Thyroid gland (tissue), 4 donors: Measurements from ENCODE around the gene CPVL. TPM values are rescaled to one million over a fixed set of nuclear protein-coding genes. Genes with fewer than 3 reads are reported as not detected.

Experiments used
- DNase-seq, 2 donors: peaks; one replicate each; pipeline ENCODE4 v3.0.0-alpha.2; 2019
- H3K27ac ChIP-seq, 3 donors: fragments of 200-600 bp; sonication (generic); 1 replicate in 2 of 3; 2 replicates in 1 of 3; pipeline ENCODE4 v1.5.1; 2016 to 2019; ENCODE audit warnings: mild to moderate bottlenecking in 1 of 3, moderate library complexity in 1 of 3
- H3K27me3 ChIP-seq: fragments of 200-600 bp; sonication (generic); one replicate; pipeline ENCODE4 v1.5.1; 2019
- H3K36me3 ChIP-seq, 2 donors: fragments of 200-600 bp; sonication (generic); one replicate each; pipeline ENCODE4 v1.5.1; 2016 to 2019
- H3K4me1 ChIP-seq, 2 donors: fragments of 200-600 bp; sonication (generic); one replicate each; pipeline ENCODE4 v1.5.1; 2017 to 2019
- H3K4me3 ChIP-seq, 3 donors: fragments of 200-600 bp; sonication (generic); replicated peaks in 1 of 3; 1 replicate in 2 of 3; 2 replicates in 1 of 3; pipeline ENCODE4 v1.5.1; 2016; ENCODE audit warnings: mild to moderate bottlenecking in 1 of 3
- H3K9me3 ChIP-seq: fragments of 200-600 bp; sonication (generic); one replicate; pipeline ENCODE4 v1.5.1; 2017
- POLR2A ChIP-seq, 2 donors: fragments of 450-650 bp; IDR thresholded peaks; one replicate each; pipeline ENCODE4 v1.6.1; 2017; ENCODE audit warnings: antibody characterized with exemption in 2 of 2, mild to moderate bottlenecking in 2 of 2, moderate library complexity in 1 of 2
- WGBS, 2 donors: methylation state at CpG; one replicate each; pipeline ENCODE4 v1.1.5; 2017; 5-methylcytosine and 5-hydroxymethylcytosine counted together
- intact Hi-C: fragments of 100-400 bp; cut with DNase I; formaldehyde crosslinking; loops from one replicate; pipeline ENCODE4 v1.15.1; 2023
- total RNA-seq, 4 donors: library from RNA; depleted of rRNA; stranded (reverse); fragments of >200 nt; gene quantifications; one replicate each; pipeline ENCODE4 v1.2.3, GENCODE V29; 2016
- TF ChIP-seq, protein P1 (sequence below), 6 experiments: fragments of 200-600 bp in 3 of 6; fragments of 450-650 bp in 3 of 6; sonication (generic) in 3 of 6; IDR thresholded peaks; one replicate each; pipeline ENCODE4 v1.5.1; 2016 to 2019; ENCODE audit warnings: antibody characterized with exemption in 6 of 6, mild to moderate bottlenecking in 2 of 6, inconsistent platforms in 1 of 6, moderate library complexity in 1 of 6

Gene CPVL
- total RNA-seq, 4 donors from 2014 or later: 79.8 to 182 (median 111) TPM

DNA sequence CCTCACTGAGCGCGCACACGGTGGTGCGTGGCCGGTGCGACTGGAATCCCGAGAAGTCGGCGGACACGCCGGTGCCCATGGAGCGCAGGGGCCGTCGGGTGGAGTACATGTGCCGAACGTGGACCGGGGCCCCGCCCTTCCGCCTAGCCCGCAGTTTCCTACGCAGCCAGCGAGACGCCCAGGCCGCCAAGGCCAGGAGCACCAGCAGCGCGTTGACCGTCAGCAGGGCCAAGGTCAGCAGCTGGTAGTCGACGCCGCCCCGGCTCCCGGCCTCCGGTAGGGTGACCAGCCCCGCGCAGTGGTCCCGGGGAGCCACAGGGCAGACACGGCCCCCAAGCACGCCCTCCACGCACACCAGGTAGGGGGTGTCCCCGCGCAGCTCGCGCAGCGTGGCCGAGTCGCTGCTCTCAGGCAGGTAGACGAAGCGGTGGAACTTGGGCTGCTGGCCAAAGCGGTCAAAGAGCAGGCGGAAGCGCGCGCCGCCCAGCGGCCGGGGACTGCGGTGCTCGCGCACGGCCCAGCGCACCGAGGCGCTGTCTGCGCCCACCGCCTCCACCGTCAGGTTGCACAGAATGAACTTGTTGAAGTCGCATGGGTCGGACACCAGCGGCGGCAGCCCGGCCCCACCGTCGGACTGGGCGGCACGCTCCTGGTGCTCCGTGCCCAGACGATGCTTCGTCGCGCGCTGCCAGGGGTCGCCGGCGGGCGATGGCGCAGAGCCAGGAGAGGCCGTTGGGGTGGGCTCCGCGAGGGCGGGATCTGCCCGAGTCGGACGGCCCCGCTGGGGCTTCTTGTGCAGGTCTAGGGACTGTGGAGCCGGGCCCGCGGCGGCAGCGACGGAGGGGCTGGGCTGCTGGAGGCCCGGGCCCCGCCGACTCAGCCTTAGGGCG lies 190.4 kb downstream of the CPVL start:
- DNase-seq: peak; percentile 92 to 94
- TF ChIP-seq POLR2A (IDR thresholded peaks at IDR 0.05): no peak
- TF ChIP-seq, protein P1, sequence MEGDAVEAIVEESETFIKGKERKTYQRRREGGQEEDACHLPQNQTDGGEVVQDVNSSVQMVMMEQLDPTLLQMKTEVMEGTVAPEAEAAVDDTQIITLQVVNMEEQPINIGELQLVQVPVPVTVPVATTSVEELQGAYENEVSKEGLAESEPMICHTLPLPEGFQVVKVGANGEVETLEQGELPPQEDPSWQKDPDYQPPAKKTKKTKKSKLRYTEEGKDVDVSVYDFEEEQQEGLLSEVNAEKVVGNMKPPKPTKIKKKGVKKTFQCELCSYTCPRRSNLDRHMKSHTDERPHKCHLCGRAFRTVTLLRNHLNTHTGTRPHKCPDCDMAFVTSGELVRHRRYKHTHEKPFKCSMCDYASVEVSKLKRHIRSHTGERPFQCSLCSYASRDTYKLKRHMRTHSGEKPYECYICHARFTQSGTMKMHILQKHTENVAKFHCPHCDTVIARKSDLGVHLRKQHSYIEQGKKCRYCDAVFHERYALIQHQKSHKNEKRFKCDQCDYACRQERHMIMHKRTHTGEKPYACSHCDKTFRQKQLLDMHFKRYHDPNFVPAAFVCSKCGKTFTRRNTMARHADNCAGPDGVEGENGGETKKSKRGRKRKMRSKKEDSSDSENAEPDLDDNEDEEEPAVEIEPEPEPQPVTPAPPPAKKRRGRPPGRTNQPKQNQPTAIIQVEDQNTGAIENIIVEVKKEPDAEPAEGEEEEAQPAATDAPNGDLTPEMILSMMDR (IDR thresholded peaks at IDR 0.05): peak; percentile 48 to 90 (median 76)
- peak overlapping the region; percentile 44 to 61 (median 46) for H3K4me3 ChIP-seq
- no peaks in the 10 kb centered on the region for H3K9me3 ChIP-seq
- H3K36me3 ChIP-seq: no peaks in the 10 kb centered on the region
- peak overlapping the region; percentile 58 to 81 (median 73) for H3K27ac ChIP-seq
- peaks cover 19 to 40% of the 10 kb centered on the region in 2 donors for H3K4me1 ChIP-seq
- intact Hi-C loops: loop anchor here (5.0 kb wide), 1 partner anchor 151 kb away; no protein-coding TSS in a partner anchor
- H3K27me3 ChIP-seq: no peaks in the 10 kb centered on the region
- WGBS, 2 donors: 0 to 9% methylated on average over 1 to 22 of the region's 104 CpGs

DNA sequence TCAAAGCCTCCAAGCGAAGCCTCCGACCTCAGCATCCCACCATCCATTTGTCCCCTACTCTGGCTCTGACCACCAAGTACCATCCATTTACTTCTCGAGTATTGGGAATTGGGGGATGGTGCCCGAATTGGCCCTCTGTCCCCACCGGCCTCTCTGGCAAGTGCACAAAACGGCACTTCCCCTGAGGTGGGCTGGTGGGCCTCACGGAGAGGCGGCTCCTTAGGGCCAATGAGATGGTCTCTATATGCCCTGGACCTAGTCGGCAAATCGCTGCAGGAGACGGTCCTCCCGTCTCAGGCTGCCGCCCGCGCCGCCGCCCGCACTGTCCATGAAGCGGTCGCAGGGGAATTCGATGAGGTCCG lies 191.0 kb downstream of the CPVL start:
- Histone ChIP-seq H3K27ac (peak overlapping the region in 2 of 3 donors; percentile 73 to 81), H3K36me3 (no peaks in the 10 kb centered on the region), H3K27me3 (no peaks in the 10 kb centered on the region), H3K9me3 (no peaks in the 10 kb centered on the region), H3K4me1 (peaks cover 19 to 40% of the 10 kb centered on the region in 2 donors), H3K4me3 (peak overlapping the region in 1 of 3 donors; percentile 61)
- no peak for TF ChIP-seq POLR2A (IDR thresholded peaks at IDR 0.05)
- TF ChIP-seq, protein P1 (IDR thresholded peaks at IDR 0.05): no peak
- DNase-seq: no peak
- intact Hi-C loops: loop anchor here (5.0 kb wide), 1 partner anchor 152 kb away; no protein-coding TSS in a partner anchor
- 35 to 63% methylated on average over 8 to 22 of the region's 22 CpGs for WGBS, 2 donors

DNA sequence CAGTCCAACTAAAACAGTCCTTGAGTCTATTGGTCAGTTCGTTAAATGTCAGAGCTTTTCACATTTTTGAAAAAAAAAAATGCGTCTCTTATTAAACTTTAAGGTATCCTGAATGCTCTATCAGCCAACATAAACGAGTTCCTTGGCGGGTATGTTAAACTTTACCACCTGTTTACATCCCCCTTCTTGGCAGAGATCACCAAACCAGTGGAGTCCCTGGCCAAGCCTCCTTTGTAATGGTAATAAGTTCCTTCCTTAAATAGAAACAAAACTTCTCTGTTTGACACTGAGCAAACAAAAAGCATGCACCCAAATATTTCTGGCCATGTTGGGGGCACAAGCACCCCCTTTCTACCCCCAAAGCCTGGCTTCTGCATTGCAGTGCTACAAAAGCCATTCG lies 191.4 kb downstream of the CPVL start:
- Histone ChIP-seq H3K27me3 (no peaks in the 10 kb centered on the region), H3K27ac (peak overlapping the region in 1 of 3 donors; percentile 73)
- intact Hi-C loops: loop anchor here (5.0 kb wide), 1 partner anchor 152 kb away; no protein-coding TSS in a partner anchor

DNA sequence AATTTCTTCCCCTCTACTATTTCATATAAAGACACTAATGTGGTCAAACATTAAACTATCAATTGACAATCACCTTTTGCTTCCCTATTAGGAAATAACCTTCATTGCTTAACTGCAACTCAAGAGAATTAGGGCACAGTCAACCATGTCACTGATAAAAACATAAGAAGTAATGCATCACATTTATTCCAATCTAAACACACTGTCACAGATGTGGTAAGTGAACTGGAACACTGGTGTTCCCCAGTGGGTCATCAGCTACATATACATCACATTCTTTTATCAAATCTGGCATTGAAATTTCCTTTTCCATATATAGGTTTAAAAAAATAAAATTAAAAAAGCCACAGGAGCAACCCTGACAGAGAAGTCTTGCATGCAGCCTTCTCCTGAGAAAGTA lies 191.9 kb downstream of the CPVL start:
- Histone ChIP-seq H3K36me3 (no peaks in the 10 kb centered on the region), H3K4me1 (peaks cover 19 to 40% of the 10 kb centered on the region in 2 donors)
- intact Hi-C loops: no loop called here

More for the DNA sequence above, 191.4 kb downstream of the CPVL start:
- H3K36me3 ChIP-seq: no peaks in the 10 kb centered on the region
- H3K4me3 ChIP-seq: no peak overlapping the region
- H3K9me3 ChIP-seq: no peaks in the 10 kb centered on the region
- DNase-seq: no peak
- H3K4me1 ChIP-seq: peaks cover 19 to 40% of the 10 kb centered on the region in 2 donors
- 86 to 88% methylated on average over 5 of the region's 5 CpGs for WGBS, 2 donors
- no peak for TF ChIP-seq POLR2A (IDR thresholded peaks at IDR 0.05)
- TF ChIP-seq, protein P1 (IDR thresholded peaks at IDR 0.05): no peak

More for the DNA sequence above, 191.9 kb downstream of the CPVL start:
- no peak overlapping the region for H3K4me3 ChIP-seq
- TF ChIP-seq, protein P1 (IDR thresholded peaks at IDR 0.05): no peak
- no peak for TF ChIP-seq POLR2A (IDR thresholded peaks at IDR 0.05)
- H3K27ac ChIP-seq: peak overlapping the region in 1 of 3 donors; percentile 19
- H3K27me3 ChIP-seq: no peaks in the 10 kb centered on the region
- H3K9me3 ChIP-seq: no peaks in the 10 kb centered on the region
- no peak for DNase-seq
